A549 (cell line): ENCODE data around the gene ATRN. TPM values are rescaled to one million over a fixed set of nuclear protein-coding genes. Genes with fewer than 3 reads are reported as not detected.

ENCODE experiments used
- ATAC-seq, 2 experiments: fragments of 200-7000 bp in 1 of 2; fragments of >200 bp in 1 of 2; cut with Nextera tagmentation in 1 of 2; cut with Tn5 transposase in 1 of 2; 3 replicates each; pipeline versions ENCODE4 v1.8.0 to v1.9.1; 2018 to 2020; ENCODE audit warnings: mild to moderate bottlenecking in 1 of 2, moderate library complexity in 1 of 2
- CTCF ChIA-PET: fragments of 300-600 bp; sonication (Branson Sonifier 250); formaldehyde crosslinking; extraction: SDS; loops from one replicate; lab custom pipeline; 2021; ENCODE audit warnings: antibody characterized with exemption, inconsistent platforms; lab: Yijun Ruan, JAX
- POLR2A ChIA-PET: fragments of 350-600 bp; formaldehyde crosslinking; extraction: SDS; loops from one replicate; lab custom pipeline; 2021; ENCODE audit warnings: antibody characterized with exemption, inconsistent platforms; lab: Yijun Ruan, JAX
- DNase-seq, 2 experiments: peaks; one replicate each; pipeline versions ENCODE4 v3.0.0 to v3.0.0-alpha.2; 2011 to 2016; ENCODE audit warnings: low read depth in 1 of 2, low spot score in 1 of 2
- FAIRE-seq: peaks from 2 replicates; lab custom pipeline; 2011; peaks lifted over from hg19 to GRCh38; lab: Jason Lieb, UNC
- H3K27ac ChIP-seq, 2 experiments: fragments of >200 bp; sonication (Bioruptor Twin); formaldehyde crosslinking; 3 replicates each; pipeline ENCODE4 v1.5.1; 2016 to 2017
- H3K4me1 ChIP-seq: fragments of >200 bp; sonication (Bioruptor Twin); formaldehyde crosslinking; 3 replicates; pipeline ENCODE4 v1.6.1; 2016
- H3K4me2 ChIP-seq: fragments of >200 bp; sonication (Bioruptor Twin); formaldehyde crosslinking; 3 replicates; pipeline ENCODE4 v1.6.1; 2016
- H3K4me3 ChIP-seq: fragments of >200 bp; sonication (Bioruptor Twin); formaldehyde crosslinking; 3 replicates; pipeline ENCODE4 v1.5.1; 2016
- H3K9me3 ChIP-seq: fragments of >200 bp; sonication (Bioruptor Twin); formaldehyde crosslinking; 3 replicates; pipeline ENCODE4 v1.6.1; 2016
- BHLHE40 ChIP-seq: IDR thresholded peaks from 2 replicates; pipeline ENCODE4 v1.6.1; 2012; ENCODE audit warnings: low read depth, low read length, inconsistent platforms
- CHD2 ChIP-seq: fragments of 150-350 bp; IDR thresholded peaks from 2 replicates; pipeline ENCODE4 v1.6.1; 2014; ENCODE audit warnings: low read length; ENCODE audit not compliant: partially characterized antibody
- EHF ChIP-seq: fragments of 250-450 bp; sonication (Bioruptor Pico); IDR thresholded peaks from 2 replicates; pipeline ENCODE4 v1.5.0; 2020; ENCODE audit warnings: mild to moderate bottlenecking
- EHMT2 ChIP-seq: fragments of 200-600 bp; sonication (generic); IDR thresholded peaks from 2 replicates; pipeline ENCODE4 v1.6.1; 2016; ENCODE audit warnings: antibody characterized with exemption, low read depth, mild to moderate bottlenecking, moderate library complexity
- FOSB ChIP-seq: fragments of 250-450 bp; sonication (Bioruptor Pico); IDR thresholded peaks from 2 replicates; pipeline ENCODE4 v1.5.0; 2020; ENCODE audit warnings: mild to moderate bottlenecking, moderate library complexity
- FOSL2 ChIP-seq, 2 experiments: fragments of 450-650 bp in 1 of 2; fragments of >200 bp in 1 of 2; sonication (Bioruptor Twin) in 1 of 2; formaldehyde crosslinking; IDR thresholded peaks; 2 replicates each; pipeline versions ENCODE4 v1.5.0 to v1.6.1; 2016 to 2020; ENCODE audit warnings: mild to moderate bottlenecking in 1 of 2, moderate library complexity in 1 of 2
- GATA3 ChIP-seq: IDR thresholded peaks from 2 replicates; pipeline ENCODE4 v1.6.1; 2012; ENCODE audit warnings: borderline replicate concordance
- HEYL ChIP-seq: fragments of 250-450 bp; sonication (Bioruptor Pico); IDR thresholded peaks from 2 replicates; pipeline ENCODE4 v1.8.0; 2021; ENCODE audit warnings: mild to moderate bottlenecking, moderate library complexity
- HOXB5 ChIP-seq: fragments of 250-450 bp; sonication (Bioruptor Pico); IDR thresholded peaks from 2 replicates; pipeline ENCODE4 v1.5.0; 2020; ENCODE audit warnings: mild to moderate bottlenecking, moderate library complexity
- JUN ChIP-seq, 2 experiments: fragments of >200 bp; sonication (Bioruptor Twin); formaldehyde crosslinking; IDR thresholded peaks; 2 replicates in 1 of 2; 3 replicates in 1 of 2; pipeline ENCODE4 v1.6.1; 2016 to 2017
- KDM5A ChIP-seq: fragments of 200-600 bp; sonication (generic); IDR thresholded peaks from 2 replicates; pipeline ENCODE4 v1.6.1; 2016; ENCODE audit warnings: antibody characterized with exemption, mild to moderate bottlenecking
- MAZ ChIP-seq: fragments of 150-350 bp; IDR thresholded peaks from 2 replicates; pipeline ENCODE4 v1.6.1; 2014; ENCODE audit warnings: antibody characterized with exemption, low read depth, low read length, borderline replicate concordance
- NFE2L2 ChIP-seq: fragments of 150-350 bp; conservative IDR thresholded peaks from 2 replicates; pipeline ENCODE4 v1.6.1; 2014; ENCODE audit warnings: low read length
- NPAS2 ChIP-seq: fragments of 250-450 bp; sonication (Bioruptor Pico); IDR thresholded peaks from 2 replicates; pipeline ENCODE4 v1.8.0; 2022; ENCODE audit warnings: mild to moderate bottlenecking, moderate library complexity, borderline replicate concordance
- PHF8 ChIP-seq: fragments of 200-600 bp; sonication (generic); IDR thresholded peaks from 2 replicates; pipeline ENCODE4 v1.6.1; 2016; ENCODE audit warnings: low read depth, mild to moderate bottlenecking, antibody characterized with exemption, moderate library complexity, borderline replicate concordance
- POLR2A ChIP-seq: IDR thresholded peaks from 2 replicates; pipeline ENCODE4 v1.6.1; 2012; ENCODE audit warnings: mild to moderate bottlenecking, low read length
- POLR2AphosphoS2 ChIP-seq: conservative IDR thresholded peaks from 2 replicates; pipeline ENCODE4 v1.6.1; 2012; ENCODE audit warnings: low read length, improper control_type of control experiment, inconsistent platforms
- RCOR1 ChIP-seq: fragments of 150-350 bp; IDR thresholded peaks from 2 replicates; pipeline ENCODE4 v1.6.1; 2014; ENCODE audit warnings: antibody characterized with exemption, low read length, low read depth
- SREBF2 ChIP-seq: fragments of 450-650 bp; IDR thresholded peaks from 2 replicates; pipeline ENCODE4 v1.6.1; 2014; ENCODE audit warnings: mild to moderate bottlenecking, moderate library complexity
- ZC3H11A ChIP-seq: fragments of 450-650 bp; IDR thresholded peaks from 2 replicates; pipeline ENCODE4 v1.6.1; 2014; ENCODE audit warnings: antibody characterized with exemption, mild to moderate bottlenecking
- ZNF302 ChIP-seq: fragments of 250-450 bp; sonication (Bioruptor Pico); IDR thresholded peaks from 2 replicates; pipeline ENCODE4 v1.9.0; 2021; ENCODE audit warnings: inconsistent platforms, mild to moderate bottlenecking, moderate library complexity
- ZSCAN20 ChIP-seq: fragments of 250-450 bp; sonication (Bioruptor Pico); IDR thresholded peaks from 2 replicates; pipeline ENCODE4 v1.8.0; 2022; ENCODE audit warnings: mild to moderate bottlenecking, moderate library complexity
- WGBS: methylation state at CpG from one replicate; pipeline ENCODE4 v1.1.6; 2017; ENCODE audit errors: missing lambda C conversion rate; 5-methylcytosine and 5-hydroxymethylcytosine counted together
- polyA plus RNA-seq, 4 experiments: library from polyadenylated mRNA; depleted of rRNA in 3 of 4; stranded (reverse); fragments of >200 nt; fragmentation: RNase III in 1 of 4; extraction: RNeasy Plus Mini Kit Qiagen cat#74134 plus additional on column Dnase treatment in 1 of 4; gene quantifications; 2 replicates in 3 of 4; 3 replicates in 1 of 4; pipeline ENCODE4 v1.2.3, GENCODE V29; 2011 to 2017
- TF ChIP-seq, protein P1 (sequence below): fragments of 250-450 bp; sonication (Bioruptor Pico); IDR thresholded peaks from 2 replicates; pipeline ENCODE4 v1.5.0; 2021; ENCODE audit warnings: mild to moderate bottlenecking, moderate library complexity, borderline replicate concordance
- TF ChIP-seq, protein P2 (sequence below): IDR thresholded peaks from 2 replicates; pipeline ENCODE4 v1.6.1; 2012
- TF ChIP-seq, protein P3 (sequence below): fragments of 450-650 bp; IDR thresholded peaks from 2 replicates; pipeline ENCODE4 v1.6.1; 2014; ENCODE audit warnings: antibody characterized with exemption
- TF ChIP-seq, protein P4 (sequence below): fragments of 250-450 bp; sonication (Bioruptor Pico); IDR thresholded peaks from 2 replicates; pipeline ENCODE4 v1.5.0; 2020; ENCODE audit warnings: low read depth, mild to moderate bottlenecking, moderate library complexity

The ATRN gene
- polyA plus RNA-seq, 2 of the 4 experiments (the other 2 are of a cell fraction), result 21.3 to 58.7 TPM

DNA sequence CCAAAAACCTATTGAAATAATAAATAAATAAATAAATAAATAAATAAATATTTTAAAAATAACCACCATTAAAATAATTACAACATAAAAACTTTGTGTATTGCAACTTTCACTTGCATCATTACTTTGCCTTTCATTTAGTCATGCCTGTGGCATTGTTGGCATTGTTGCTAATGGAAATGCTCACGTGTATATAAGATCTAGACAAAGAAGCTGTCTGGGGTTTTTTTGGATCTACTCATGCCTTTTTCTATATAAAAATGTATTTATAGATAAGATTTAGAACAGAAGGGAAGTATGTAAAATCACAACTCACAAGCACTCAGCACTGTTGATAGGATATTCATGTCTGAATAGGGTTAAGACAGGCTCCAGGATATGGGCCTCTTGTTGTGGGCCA, 164.5 kb downstream of the ATRN start:
- ATAC-seq (no peak), DNase-seq (no peak), FAIRE-seq (no peak)
- 90% methylated on average over 1 of the region's 1 CpG for WGBS
- ChIA-PET POLR2A (no interaction called here), CTCF (interaction anchor here (1.0 kb wide), 1 partner anchor 118 kb away, joined by 3 read pairs; no protein-coding TSS in a partner anchor)
- H3K4me2 ChIP-seq, result no peak overlapping the region
- no peak overlapping the region for H3K27ac ChIP-seq
- no peaks in the 10 kb centered on the region for H3K9me3 ChIP-seq
- no peak overlapping the region for H3K4me3 ChIP-seq
- TF ChIP-seq, protein P1, sequence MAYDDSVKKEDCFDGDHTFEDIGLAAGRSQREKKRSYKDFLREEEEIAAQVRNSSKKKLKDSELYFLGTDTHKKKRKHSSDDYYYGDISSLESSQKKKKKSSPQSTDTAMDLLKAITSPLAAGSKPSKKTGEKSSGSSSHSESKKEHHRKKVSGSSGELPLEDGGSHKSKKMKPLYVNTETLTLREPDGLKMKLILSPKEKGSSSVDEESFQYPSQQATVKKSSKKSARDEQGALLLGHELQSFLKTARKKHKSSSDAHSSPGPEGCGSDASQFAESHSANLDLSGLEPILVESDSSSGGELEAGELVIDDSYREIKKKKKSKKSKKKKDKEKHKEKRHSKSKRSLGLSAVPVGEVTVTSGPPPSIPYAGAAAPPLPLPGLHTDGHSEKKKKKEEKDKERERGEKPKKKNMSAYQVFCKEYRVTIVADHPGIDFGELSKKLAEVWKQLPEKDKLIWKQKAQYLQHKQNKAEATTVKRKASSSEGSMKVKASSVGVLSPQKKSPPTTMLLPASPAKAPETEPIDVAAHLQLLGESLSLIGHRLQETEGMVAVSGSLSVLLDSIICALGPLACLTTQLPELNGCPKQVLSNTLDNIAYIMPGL (CRISPR knock-in tag), result no peak
- TF ChIP-seq EHMT2 (no peak), ZC3H11A (no peak)
- H3K4me1 ChIP-seq, result no peaks in the 10 kb centered on the region

DNA sequence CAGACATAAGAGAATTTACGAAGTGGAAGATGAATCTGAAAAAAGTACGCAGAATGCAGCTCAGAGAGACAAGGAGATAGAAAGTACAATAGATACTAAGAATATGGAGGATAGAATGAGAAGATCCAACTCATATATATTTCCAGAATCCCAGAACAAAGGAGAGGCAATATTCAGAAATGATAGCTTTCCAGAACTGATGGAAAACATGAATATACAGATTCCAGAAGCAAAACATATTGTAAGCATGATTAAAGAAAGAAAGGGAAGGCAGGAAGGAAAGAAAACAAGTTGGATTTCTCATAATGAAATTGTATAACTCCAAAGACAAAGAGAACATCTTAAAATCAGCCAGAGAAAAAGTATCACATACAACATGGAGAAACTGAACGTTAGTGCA, 169.4 kb downstream of the ATRN start:
- peak; percentile 54 for FAIRE-seq
- no peaks in the 10 kb centered on the region for H3K9me3 ChIP-seq
- no peak overlapping the region for H3K4me2 ChIP-seq
- TF ChIP-seq ZSCAN20 (no peak), KDM5A (no peak), RCOR1 (no peak), GATA3 (no peak), FOSL2 (IDR thresholded peaks at IDR 0.05) (no peak), FOSL2 (CRISPR knock-in tag; IDR thresholded peaks at IDR 0.05) (no peak), CHD2 (no peak), JUN (IDR thresholded peaks at IDR 0.05) (no peak), POLR2AphosphoS2 (no peak), POLR2A (no peak), NFE2L2 (no peak), SREBF2 (no peak), HOXB5 (CRISPR knock-in tag) (no peak)
- CTCF ChIA-PET, result interaction anchor here (0.9 kb wide), 1 partner anchor 112 kb away, joined by 3 read pairs; no protein-coding TSS in a partner anchor
- H3K4me3 ChIP-seq, result no peak overlapping the region
- H3K4me1 ChIP-seq, result no peaks in the 10 kb centered on the region
- no peak for DNase-seq
- 88% methylated on average over 3 of the region's 3 CpGs for WGBS
- POLR2A ChIA-PET, result no interaction called here
- no peak for ATAC-seq
- no peak overlapping the region for H3K27ac ChIP-seq

DNA sequence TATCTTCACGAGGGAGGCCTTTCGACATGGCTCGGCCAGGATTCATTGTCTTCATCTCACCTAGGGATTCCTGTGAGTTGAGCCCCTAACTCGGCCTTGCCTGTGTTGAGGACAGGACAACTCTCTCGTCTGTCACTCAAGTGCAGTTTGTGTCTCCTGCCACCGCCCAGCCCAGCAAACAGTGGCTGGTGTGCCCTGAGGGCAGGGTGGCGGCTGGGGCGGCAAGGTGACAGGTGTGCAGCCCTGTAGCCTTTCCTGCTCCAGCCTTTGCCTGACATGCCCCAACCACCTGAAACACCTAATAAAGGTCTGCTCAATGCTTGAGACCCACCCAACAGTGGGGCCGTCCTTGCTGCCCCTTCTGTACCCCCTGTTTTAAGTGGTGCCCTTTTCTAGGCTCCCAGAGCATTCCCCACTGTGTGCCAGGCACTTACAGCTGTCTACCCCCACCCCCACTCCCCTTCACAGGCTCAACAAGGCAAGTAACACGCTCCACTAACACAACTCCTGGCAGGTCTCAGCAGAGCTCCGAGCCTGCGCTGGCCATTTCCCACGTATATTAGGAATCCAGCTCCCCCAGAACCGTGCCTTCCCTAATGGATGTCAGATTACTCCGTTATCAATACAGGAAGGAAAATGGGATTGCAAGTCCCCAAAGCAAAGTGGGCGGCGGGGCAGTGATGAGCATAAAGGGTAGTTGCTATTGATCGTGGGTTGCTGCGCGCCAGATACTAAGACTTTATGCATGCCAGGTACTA, 174.7 kb downstream of the ATRN start:
- FAIRE-seq (no peak), ATAC-seq (no peak), DNase-seq (no peak)

DNA sequence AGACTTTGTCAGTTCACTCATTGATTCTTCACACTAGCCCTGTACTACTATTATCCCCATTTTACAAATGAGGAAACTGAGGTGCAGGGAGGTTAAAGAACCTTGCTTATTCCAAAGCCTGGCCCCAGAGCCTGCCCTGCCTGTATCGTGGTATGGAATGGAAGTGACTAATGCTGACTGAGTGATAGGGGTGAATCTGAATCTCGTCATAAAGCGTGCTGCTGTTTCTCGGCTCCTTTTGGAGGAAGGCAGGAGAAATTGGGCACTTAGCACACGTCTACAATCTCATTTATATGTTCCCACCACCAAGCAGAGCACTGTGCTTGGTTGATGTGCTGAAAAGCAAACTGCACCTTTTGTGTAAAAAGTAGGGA, 175.2 kb downstream of the ATRN start:
- H3K9me3 ChIP-seq, result no peaks in the 10 kb centered on the region
- FAIRE-seq (no peak), ATAC-seq (no peak), DNase-seq (no peak)
- no peaks in the 10 kb centered on the region for H3K4me1 ChIP-seq
- H3K27ac ChIP-seq, result no peak overlapping the region
- no peak overlapping the region for H3K4me3 ChIP-seq
- ChIA-PET POLR2A (no interaction called here), CTCF (interaction anchor here (0.6 to 1.3 kb wide), 2 partner anchors 9 to 65 kb away, joined by 3 to 6 read pairs; no protein-coding TSS in a partner anchor)
- no peak overlapping the region for H3K4me2 ChIP-seq
- TF ChIP-seq MAZ (no peak), HEYL (no peak), GATA3 (no peak), EHF (CRISPR knock-in tag) (no peak), BHLHE40 (no peak), FOSB (no peak), POLR2A (no peak)
- TF ChIP-seq, protein P2, sequence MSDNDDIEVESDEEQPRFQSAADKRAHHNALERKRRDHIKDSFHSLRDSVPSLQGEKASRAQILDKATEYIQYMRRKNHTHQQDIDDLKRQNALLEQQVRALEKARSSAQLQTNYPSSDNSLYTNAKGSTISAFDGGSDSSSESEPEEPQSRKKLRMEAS, result no peak
- TF ChIP-seq, protein P3, sequence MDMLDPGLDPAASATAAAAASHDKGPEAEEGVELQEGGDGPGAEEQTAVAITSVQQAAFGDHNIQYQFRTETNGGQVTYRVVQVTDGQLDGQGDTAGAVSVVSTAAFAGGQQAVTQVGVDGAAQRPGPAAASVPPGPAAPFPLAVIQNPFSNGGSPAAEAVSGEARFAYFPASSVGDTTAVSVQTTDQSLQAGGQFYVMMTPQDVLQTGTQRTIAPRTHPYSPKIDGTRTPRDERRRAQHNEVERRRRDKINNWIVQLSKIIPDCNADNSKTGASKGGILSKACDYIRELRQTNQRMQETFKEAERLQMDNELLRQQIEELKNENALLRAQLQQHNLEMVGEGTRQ, result no peak
- TF ChIP-seq, protein P1 (CRISPR knock-in tag), result no peak
- TF ChIP-seq, protein P4, sequence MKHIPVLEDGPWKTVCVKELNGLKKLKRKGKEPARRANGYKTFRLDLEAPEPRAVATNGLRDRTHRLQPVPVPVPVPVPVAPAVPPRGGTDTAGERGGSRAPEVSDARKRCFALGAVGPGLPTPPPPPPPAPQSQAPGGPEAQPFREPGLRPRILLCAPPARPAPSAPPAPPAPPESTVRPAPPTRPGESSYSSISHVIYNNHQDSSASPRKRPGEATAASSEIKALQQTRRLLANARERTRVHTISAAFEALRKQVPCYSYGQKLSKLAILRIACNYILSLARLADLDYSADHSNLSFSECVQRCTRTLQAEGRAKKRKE, result no peak
- WGBS, result 80% methylated on average over 5 of the region's 5 CpGs

More for the DNA sequence above, 174.7 kb downstream of the ATRN start:
- Histone ChIP-seq H3K9me3 (no peaks in the 10 kb centered on the region), H3K4me3 (no peak overlapping the region), H3K4me2 (no peak overlapping the region), H3K4me1 (no peaks in the 10 kb centered on the region), H3K27ac (no peak overlapping the region)
- CTCF ChIA-PET, result interaction anchor here (0.6 to 2.0 kb wide), 3 partner anchors 9 to 65 kb away, joined by 3 to 6 read pairs (median 4); no protein-coding TSS in a partner anchor
- POLR2A ChIA-PET, result no interaction called here
- TF ChIP-seq POLR2A, result no peak
- TF ChIP-seq CHD2, result no peak
- no peak for TF ChIP-seq NPAS2 (CRISPR knock-in tag)
- TF ChIP-seq ZNF302 (CRISPR knock-in tag), result no peak
- TF ChIP-seq PHF8, result no peak
- no peak for TF ChIP-seq KDM5A
- no peak for TF ChIP-seq ZSCAN20
- 89% methylated on average over 20 of the region's 20 CpGs for WGBS
